Mesendoderm (in vitro differentiated cells): Measurements from ENCODE around the gene A4GALT.

Source experiments
- DNase-seq: peaks from one replicate; pipeline ENCODE4 v3.0.0; 2013
- H2AK5ac ChIP-seq: 2 replicates; pipeline ENCODE4 v1.6.1; 2013; ENCODE audit warnings: low read length, inconsistent platforms
- H2BK120ac ChIP-seq: 2 replicates; pipeline ENCODE4 v1.6.1; 2013; ENCODE audit warnings: low read depth, mild to moderate bottlenecking, low read length, moderate library complexity, mixed read lengths
- H2BK15ac ChIP-seq: replicated peaks from 2 replicates; pipeline ENCODE4 v1.6.1; 2013; ENCODE audit warnings: low read depth, mild to moderate bottlenecking, moderate library complexity
- H2BK5ac ChIP-seq: 2 replicates; pipeline ENCODE4 v1.6.1; 2013; ENCODE audit warnings: low read length, inconsistent platforms
- H3K18ac ChIP-seq: 2 replicates; pipeline ENCODE4 v1.6.1; 2013; ENCODE audit warnings: mild to moderate bottlenecking, low read length, mixed read lengths
- H3K23ac ChIP-seq: one replicate; pipeline ENCODE4 v1.6.1; 2013; ENCODE audit warnings: low read length
- H3K27ac ChIP-seq: 2 replicates; pipeline ENCODE4 v1.5.1; 2013; ENCODE audit warnings: low read depth, mild to moderate bottlenecking, inconsistent platforms, low read length, moderate library complexity
- H3K27me3 ChIP-seq: 2 replicates; pipeline ENCODE4 v1.6.1; 2013; ENCODE audit warnings: low read length, control low read depth, mild to moderate bottlenecking, inconsistent platforms; ENCODE audit not compliant: insufficient read depth, poor library complexity
- H3K36me3 ChIP-seq: 2 replicates; pipeline ENCODE4 v1.6.1; 2013; ENCODE audit warnings: low read length, inconsistent platforms; ENCODE audit not compliant: control insufficient read depth, insufficient read depth
- H3K4ac ChIP-seq: one replicate; pipeline ENCODE4 v1.6.1; 2013; ENCODE audit warnings: low read depth, mild to moderate bottlenecking, low read length, moderate library complexity
- H3K4me1 ChIP-seq: 2 replicates; pipeline ENCODE4 v1.6.1; 2013; ENCODE audit warnings: low read depth, low read length, inconsistent platforms; ENCODE audit not compliant: control insufficient read depth
- H3K4me2 ChIP-seq: 2 replicates; pipeline ENCODE4 v1.6.1; 2013; ENCODE audit warnings: low read length
- H3K4me3 ChIP-seq: 2 replicates; pipeline ENCODE4 v1.5.1; 2013; ENCODE audit warnings: mild to moderate bottlenecking, low read length
- H3K56ac ChIP-seq: one replicate; pipeline ENCODE4 v1.6.1; 2013; ENCODE audit warnings: low read length
- H3K79me1 ChIP-seq: 2 replicates; pipeline ENCODE4 v1.6.1; 2013; ENCODE audit warnings: low read length, inconsistent platforms
- H3K79me2 ChIP-seq: 2 replicates; pipeline ENCODE4 v1.6.1; 2013; ENCODE audit warnings: mild to moderate bottlenecking, low read length; ENCODE audit not compliant: control insufficient read depth, insufficient read depth
- H3K9ac ChIP-seq: 2 replicates; pipeline ENCODE4 v1.6.1; 2013; ENCODE audit warnings: low read length, inconsistent platforms
- H4K5ac ChIP-seq: one replicate; pipeline ENCODE4 v1.6.1; 2013; ENCODE audit warnings: low read length
- H4K8ac ChIP-seq: one replicate; pipeline ENCODE4 v1.6.1; 2013; ENCODE audit warnings: low read depth, mild to moderate bottlenecking, control low read depth, low read length, moderate library complexity
- WGBS: extraction: QIAGEN DNeasy Blood & Tissue Kit; methylation state at CpG from one replicate; pipeline ENCODE4 v1.1.7; 2013; ENCODE audit warnings: low lambda C conversion rate, missing lambda C conversion rate; ENCODE audit not compliant: insufficient coverage; ENCODE audit errors: extremely low coverage; 5-methylcytosine and 5-hydroxymethylcytosine counted together

A4GALT gene

DNA sequence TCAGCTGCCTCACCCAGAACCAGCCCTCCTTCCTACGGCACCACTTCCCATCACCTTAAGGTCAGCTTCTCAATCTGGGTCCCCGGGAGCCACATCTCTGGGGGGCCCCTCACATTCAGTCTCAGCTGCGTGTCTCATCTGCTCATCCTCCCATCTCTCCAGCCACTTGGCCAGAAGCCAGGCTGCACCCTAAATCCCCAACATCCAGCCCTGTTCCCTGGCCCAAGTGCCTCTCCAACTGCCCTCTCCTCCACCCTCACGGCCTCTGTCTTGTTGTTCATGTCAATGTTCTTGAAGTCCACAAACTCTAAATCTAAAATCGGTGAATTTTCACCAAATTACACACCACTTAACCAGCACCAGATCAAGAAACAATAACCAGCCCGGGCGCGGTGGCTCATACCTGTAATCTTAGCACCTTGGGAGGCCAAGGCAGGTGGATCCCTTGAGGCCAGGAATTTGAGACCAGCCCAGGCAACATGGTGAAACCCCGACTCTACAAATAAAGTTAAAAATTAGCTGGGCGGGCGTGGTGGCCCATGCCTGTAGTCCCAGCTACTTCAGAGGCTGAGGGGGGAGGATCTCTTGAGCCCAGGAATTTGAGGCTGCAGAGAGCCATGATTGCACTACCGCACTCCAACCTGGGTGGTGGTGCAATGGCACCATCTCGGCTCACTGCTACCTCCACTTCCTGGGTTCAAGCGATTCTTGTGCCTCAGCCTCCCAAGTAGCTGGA lies 33.7 kb downstream of the A4GALT start:
- DNase-seq = no peak
- H3K27ac ChIP-seq = no peak overlapping the region
- H3K56ac ChIP-seq = no peak overlapping the region
- H2BK15ac ChIP-seq = no peak overlapping the region
- H3K4me2 ChIP-seq = no peak overlapping the region
- H3K9ac ChIP-seq = no peak overlapping the region
- no peaks in the 10 kb centered on the region for H3K79me2 ChIP-seq
- no peak overlapping the region for H3K4ac ChIP-seq
- H3K4me3 ChIP-seq = no peak overlapping the region
- no peaks in the 10 kb centered on the region for H3K79me1 ChIP-seq
- H3K36me3 ChIP-seq = no peaks in the 10 kb centered on the region
- H3K4me1 ChIP-seq = peaks cover 5% of the 10 kb centered on the region
- H2AK5ac ChIP-seq = no peak overlapping the region
- H3K23ac ChIP-seq = no peak overlapping the region
- no CpG with 5 or more reads among the region's 14 CpGs for WGBS
- H3K18ac ChIP-seq = no peak overlapping the region
- no peak overlapping the region for H4K8ac ChIP-seq
- no peaks in the 10 kb centered on the region for H3K27me3 ChIP-seq
- no peak overlapping the region for H4K5ac ChIP-seq
- no peak overlapping the region for H2BK120ac ChIP-seq
- H2BK5ac ChIP-seq = no peak overlapping the region

DNA sequence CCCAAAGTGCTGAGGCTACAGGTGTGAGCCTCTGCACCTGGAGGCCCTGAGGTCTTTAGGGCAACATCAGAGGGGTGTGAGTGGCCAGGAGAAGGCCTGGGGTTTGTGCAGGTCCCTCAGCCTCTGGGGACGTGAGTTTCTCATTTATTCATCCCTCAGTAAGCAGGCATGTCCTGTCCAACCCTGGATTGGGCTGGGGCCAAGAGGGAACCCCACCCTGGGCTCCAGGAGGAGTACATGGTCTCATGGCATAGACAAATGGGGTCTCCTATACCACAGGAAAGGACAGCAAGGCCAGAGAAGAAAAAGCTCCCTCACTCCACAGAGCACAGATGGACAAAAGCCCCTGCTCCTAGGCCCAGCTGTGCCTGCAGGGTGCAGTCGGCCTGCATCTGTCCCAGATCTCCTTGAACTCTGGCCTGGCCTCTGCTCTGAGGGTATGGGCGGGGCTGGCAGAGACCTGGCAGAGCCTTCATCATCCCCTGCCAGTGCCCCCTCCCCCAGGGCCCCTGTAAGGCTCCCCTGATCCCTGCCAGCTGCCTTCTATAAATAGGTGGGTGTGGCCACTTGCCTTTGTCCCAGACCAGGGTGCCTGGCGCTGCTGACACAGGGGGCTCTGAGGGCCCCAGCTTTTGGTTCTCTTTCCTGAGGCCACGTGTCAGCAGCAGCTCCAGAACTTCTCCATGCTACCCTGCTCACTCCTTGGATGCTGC lies 34.6 kb downstream of the A4GALT start:
- no CpG with 5 or more reads among the region's 5 CpGs for whole genome bisulfite sequencing
- Histone ChIP-seq H3K4me1 (peaks cover 5% of the 10 kb centered on the region), H3K23ac (no peak overlapping the region), H3K56ac (no peak overlapping the region), H3K4me3 (no peak overlapping the region), H2AK5ac (no peak overlapping the region), H2BK120ac (no peak overlapping the region), H3K27ac (no peak overlapping the region), H4K5ac (no peak overlapping the region), H3K27me3 (no peaks in the 10 kb centered on the region), H3K18ac (no peak overlapping the region), H3K79me2 (no peaks in the 10 kb centered on the region), H4K8ac (no peak overlapping the region), H2BK5ac (no peak overlapping the region), H3K9ac (no peak overlapping the region), H3K4ac (no peak overlapping the region), H3K36me3 (no peaks in the 10 kb centered on the region), H2BK15ac (no peak overlapping the region), H3K4me2 (no peak overlapping the region), H3K79me1 (no peaks in the 10 kb centered on the region)
- DNase-seq = no peak

DNA sequence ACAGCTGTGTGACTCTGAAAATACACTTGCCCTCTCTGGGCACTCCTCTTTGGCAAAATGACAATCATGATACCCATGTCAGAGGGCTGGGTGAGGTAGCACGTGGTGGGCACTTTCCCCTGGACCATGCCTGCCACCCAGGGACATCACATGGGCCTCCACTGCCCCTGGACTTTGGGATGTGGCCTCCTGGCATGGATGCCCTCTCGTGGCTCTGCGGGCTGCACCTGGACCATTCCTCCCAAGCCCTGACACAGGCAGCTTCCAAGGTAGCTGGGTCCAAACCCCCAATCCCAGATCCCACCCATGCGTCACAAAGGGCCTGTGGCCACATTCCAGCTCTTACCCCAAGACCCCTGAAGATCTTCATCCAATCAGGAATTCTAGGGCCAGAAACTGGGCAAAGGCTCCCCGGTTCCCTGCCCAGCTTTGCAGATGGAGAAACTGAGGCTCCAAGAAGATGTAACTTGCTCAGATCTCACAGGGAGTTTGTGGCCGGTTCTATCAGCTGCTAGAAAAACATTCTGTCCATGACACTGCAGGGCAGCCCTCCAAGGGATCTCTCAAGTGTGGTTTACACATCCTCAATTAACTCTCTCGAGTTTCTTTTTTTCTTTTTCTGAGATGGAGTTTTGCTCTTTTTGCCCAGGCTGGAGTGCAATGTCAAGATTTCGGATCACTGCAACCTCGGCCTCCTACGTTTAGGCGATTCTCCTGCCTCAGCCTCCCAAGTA lies 36.0 kb downstream of the A4GALT start:
- Histone ChIP-seq H4K8ac (no peak overlapping the region), H3K18ac (no peak overlapping the region), H3K4me2 (no peak overlapping the region), H4K5ac (no peak overlapping the region), H3K4me1 (peaks cover 5% of the 10 kb centered on the region), H3K79me2 (no peaks in the 10 kb centered on the region), H3K4me3 (no peak overlapping the region), H2BK5ac (no peak overlapping the region), H3K27ac (no peak overlapping the region), H3K9ac (no peak overlapping the region), H3K4ac (no peak overlapping the region), H3K36me3 (no peaks in the 10 kb centered on the region), H3K56ac (no peak overlapping the region), H2AK5ac (no peak overlapping the region), H3K27me3 (no peaks in the 10 kb centered on the region), H3K23ac (no peak overlapping the region), H2BK120ac (no peak overlapping the region), H2BK15ac (no peak overlapping the region), H3K79me1 (no peaks in the 10 kb centered on the region)
- DNase-seq = no peak
- WGBS = no CpG with 5 or more reads among the region's 11 CpGs

DNA sequence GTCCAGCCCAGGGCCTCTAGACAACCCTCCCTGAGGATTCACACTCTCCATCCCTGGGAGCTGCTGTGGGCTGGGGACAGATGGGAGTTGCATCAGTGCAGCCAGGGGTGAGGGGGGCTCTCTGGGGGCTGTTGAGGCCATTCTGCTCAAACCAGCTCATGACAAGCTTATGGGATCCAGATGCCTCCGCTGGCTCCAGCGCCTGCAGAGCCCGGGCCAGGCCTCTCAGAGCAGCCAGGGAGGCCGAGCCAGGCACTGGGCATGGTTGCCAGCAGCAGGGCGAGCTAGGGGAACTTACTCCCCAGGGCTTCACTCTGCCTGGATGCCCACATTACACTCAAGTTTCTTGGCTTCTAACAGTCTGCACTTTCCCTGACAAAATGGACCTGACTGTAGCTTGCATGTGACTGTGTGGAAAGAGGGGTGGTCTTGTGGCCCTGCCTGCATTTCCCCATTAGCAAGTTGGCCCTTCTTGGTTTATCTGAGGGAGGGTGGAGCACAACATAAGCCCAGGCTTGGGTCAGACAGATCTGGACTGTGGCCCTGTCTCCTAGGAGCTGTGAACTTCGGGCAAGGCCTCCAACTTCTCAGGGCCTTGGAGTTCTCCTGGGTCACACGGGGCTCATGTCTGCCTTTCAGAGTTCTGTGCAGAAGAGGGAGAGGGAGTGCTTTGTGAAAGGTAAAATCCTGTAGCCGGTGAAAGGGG lies 36.9 kb downstream of the A4GALT start:
- Histone ChIP-seq H4K5ac (no peak overlapping the region), H3K36me3 (no peaks in the 10 kb centered on the region), H2BK5ac (no peak overlapping the region), H3K23ac (no peak overlapping the region), H3K9ac (no peak overlapping the region), H2AK5ac (no peak overlapping the region), H3K4me3 (no peak overlapping the region), H3K18ac (no peak overlapping the region), H4K8ac (no peak overlapping the region), H3K4me1 (peaks cover 3% of the 10 kb centered on the region), H3K27me3 (no peaks in the 10 kb centered on the region), H3K27ac (no peak overlapping the region), H3K56ac (no peak overlapping the region), H2BK120ac (no peak overlapping the region), H3K4me2 (no peak overlapping the region), H2BK15ac (no peak overlapping the region), H3K79me2 (no peaks in the 10 kb centered on the region), H3K79me1 (no peaks in the 10 kb centered on the region), H3K4ac (no peak overlapping the region)
- DNase-seq = no peak
- WGBS = no CpG with 5 or more reads among the region's 8 CpGs

DNA sequence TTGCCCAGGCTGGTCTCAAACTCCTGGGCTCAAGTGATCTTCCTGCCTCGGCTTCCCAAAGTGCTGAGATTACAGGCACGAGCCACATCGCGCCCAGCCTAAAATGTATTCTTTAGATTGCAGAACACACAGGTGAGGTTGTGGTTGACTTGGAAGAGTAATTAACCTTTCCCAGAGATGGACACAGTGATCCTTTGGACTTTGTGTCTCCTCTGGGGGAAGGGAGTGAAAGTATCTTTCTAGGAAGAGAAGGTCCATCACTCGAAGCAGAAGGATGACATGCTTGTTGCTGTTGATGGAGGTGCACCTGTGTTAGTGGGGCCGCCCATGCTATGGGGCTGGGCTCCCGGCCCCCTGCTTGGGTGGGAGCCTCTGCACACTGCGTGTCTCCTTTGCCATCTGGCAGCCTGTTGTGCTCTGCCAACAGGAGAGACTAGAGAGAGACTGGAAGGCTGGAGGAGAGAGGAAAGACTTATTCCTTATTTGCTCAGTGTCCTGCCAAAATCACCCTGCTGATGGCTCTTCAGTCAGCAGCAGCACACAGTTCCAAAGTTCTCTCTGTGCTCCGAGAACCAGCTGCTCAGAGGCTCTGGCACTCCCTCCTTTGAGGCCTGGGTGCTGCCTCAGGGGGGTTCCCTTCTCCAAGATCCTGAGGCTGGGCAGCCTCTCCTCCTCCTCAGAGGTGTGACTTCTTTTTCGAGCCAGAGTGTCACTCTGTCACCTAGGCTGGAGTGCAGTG lies 38.4 kb downstream of the A4GALT start:
- Histone ChIP-seq H3K9ac (no peak overlapping the region), H2BK120ac (no peak overlapping the region), H3K4me1 (no peaks in the 10 kb centered on the region), H3K23ac (no peak overlapping the region), H3K4me3 (no peak overlapping the region), H4K5ac (no peak overlapping the region), H2BK15ac (no peak overlapping the region), H3K56ac (no peak overlapping the region), H3K4me2 (no peak overlapping the region), H2BK5ac (no peak overlapping the region), H3K18ac (no peak overlapping the region), H4K8ac (no peak overlapping the region), H3K36me3 (no peaks in the 10 kb centered on the region), H3K79me2 (no peaks in the 10 kb centered on the region), H3K27me3 (no peaks in the 10 kb centered on the region), H3K79me1 (no peaks in the 10 kb centered on the region), H3K27ac (no peak overlapping the region), H3K4ac (no peak overlapping the region), H2AK5ac (no peak overlapping the region)
- no peak for DNase-seq
- WGBS = no CpG with 5 or more reads among the region's 10 CpGs
